Fibroblast of mammary gland (primary cell): ENCODE results near the gene SUCLG2.

Source experiments
- DNase-seq: peaks from one replicate; pipeline ENCODE4 v3.0.0-alpha.2; 2010; ENCODE audit warnings: low read depth
- H3K4me3 ChIP-seq: 2 replicates; pipeline ENCODE4 v1.5.1; 2011; ENCODE audit warnings: low read depth, mild to moderate bottlenecking, low read length, moderate library complexity; ENCODE audit not compliant: control insufficient read depth
- TF ChIP-seq, protein P1 (sequence below): conservative IDR thresholded peaks from 2 replicates; pipeline ENCODE4 v1.5.1; 2011; ENCODE audit warnings: low read depth, low read length, inconsistent platforms; ENCODE audit not compliant: control insufficient read depth, insufficient read depth

The SUCLG2 gene

DNA sequence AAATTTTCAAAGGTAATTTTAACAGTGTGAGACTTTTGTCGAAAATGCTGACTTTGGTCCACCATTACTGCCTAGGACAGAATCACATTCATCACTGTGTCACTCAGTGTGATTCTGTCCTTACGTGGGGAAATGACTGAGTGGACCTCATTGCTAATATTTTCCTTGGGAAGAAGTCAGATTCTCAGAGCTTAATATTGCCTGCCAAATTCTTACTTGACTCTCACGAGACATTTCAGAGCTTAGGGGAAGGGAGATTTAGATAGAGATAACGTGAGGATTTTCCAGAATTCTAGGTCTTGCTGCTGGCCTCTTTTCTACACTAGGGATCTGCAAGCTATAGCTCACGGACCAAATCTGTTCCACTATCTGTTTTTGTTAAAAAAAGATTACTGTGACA is 270.4 kb downstream of the SUCLG2 start:
- DNase-seq, result no peak
- TF ChIP-seq, protein P1, sequence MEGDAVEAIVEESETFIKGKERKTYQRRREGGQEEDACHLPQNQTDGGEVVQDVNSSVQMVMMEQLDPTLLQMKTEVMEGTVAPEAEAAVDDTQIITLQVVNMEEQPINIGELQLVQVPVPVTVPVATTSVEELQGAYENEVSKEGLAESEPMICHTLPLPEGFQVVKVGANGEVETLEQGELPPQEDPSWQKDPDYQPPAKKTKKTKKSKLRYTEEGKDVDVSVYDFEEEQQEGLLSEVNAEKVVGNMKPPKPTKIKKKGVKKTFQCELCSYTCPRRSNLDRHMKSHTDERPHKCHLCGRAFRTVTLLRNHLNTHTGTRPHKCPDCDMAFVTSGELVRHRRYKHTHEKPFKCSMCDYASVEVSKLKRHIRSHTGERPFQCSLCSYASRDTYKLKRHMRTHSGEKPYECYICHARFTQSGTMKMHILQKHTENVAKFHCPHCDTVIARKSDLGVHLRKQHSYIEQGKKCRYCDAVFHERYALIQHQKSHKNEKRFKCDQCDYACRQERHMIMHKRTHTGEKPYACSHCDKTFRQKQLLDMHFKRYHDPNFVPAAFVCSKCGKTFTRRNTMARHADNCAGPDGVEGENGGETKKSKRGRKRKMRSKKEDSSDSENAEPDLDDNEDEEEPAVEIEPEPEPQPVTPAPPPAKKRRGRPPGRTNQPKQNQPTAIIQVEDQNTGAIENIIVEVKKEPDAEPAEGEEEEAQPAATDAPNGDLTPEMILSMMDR, result no peak
- H3K4me3 ChIP-seq, result no peak overlapping the region

DNA sequence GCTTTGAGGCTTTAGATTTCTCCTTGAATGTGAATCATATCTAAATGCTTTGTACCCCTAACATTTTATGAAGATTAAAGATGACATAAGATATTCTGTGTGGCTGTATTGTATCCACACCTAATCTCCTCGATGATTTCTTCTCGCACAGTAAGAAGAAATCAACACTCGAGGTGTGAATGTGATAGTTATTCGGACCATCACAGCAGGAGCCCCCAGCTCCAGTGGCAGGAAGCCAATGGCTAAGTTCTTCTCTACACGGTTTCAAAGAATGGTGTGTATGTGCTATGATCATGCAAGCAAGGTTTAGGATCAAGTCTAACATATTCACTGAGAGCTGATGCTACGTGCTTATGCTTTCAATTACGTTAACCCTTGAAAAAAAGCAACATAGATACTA is 271.0 kb downstream of the SUCLG2 start:
- TF ChIP-seq, protein P1, result no peak
- no peak for DNase-seq
- H3K4me3 ChIP-seq, result no peak overlapping the region

DNA sequence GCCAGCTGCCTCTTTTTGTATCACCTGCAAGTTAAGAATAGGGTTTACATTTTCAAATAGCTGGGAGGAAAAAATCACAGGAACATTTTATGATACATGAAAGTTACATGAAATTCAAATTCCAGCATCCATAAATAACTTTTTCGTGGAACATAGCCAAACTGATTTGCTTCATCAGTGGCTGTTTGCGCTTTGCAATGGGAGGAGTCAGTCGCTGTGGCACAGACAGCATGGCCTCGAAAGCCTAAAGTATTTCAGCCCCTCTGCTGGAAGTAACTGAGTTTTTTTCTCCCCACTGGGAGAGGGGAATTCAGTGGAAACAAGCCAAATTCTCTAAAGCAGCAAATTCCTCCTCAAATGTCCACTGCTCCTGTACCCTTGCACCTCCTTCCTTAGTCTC is 271.9 kb downstream of the SUCLG2 start:
- DNase-seq, result no peak
- TF ChIP-seq, protein P1, result no peak
- no peak overlapping the region for H3K4me3 ChIP-seq

DNA sequence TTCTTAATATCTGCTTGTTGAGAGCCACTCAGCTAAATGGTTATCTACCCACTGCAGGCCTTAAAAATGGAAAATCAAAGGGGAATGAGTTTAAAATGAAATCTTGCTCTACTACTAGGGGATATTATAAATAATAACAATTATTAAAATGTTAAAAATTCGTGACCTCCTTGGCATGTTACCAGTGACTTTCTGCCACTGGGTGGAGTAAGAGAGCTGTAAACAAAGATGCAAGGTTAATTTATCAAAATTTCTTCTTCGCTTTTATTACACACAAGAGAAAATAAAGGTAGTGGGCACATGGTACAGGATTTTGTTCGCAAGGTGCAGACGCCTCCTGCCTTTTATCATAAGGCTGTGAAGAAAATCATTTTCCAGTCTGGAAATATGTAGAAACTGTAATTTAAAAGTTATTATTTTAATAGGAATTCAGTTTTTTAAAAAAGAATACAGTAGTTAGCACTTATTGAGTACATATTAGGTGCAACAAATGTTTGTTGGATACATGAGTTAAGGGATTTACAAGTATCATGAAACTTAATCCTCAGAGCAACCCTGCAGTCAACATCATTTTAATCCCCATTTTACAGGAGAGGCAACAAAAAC is 272.6 kb downstream of the SUCLG2 start:
- H3K4me3 ChIP-seq, result no peak overlapping the region
- DNase-seq, result peak; percentile 46
- TF ChIP-seq, protein P1, result peak; percentile 72

DNA sequence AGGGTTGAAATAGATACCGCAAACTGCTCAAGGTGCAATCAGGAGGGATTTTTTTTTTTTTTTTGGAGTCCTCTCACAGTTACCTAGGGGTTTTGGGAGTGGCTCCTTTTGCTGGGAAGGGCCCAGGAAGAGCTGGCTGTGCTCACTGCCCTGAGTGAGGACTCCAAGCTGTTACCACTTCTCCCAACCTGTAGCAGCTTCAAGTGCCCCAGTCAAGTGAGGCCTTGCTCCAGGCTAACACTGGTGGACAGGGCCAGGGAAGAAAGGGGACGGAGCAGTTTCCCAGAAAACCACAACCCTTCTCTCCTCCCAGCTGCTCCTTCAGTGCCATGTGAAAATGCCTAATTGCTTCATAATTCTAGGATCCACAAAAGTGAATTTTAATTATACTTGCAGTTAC is 274.3 kb downstream of the SUCLG2 start:
- no peak for DNase-seq
- TF ChIP-seq, protein P1, result no peak
- H3K4me3 ChIP-seq, result no peak overlapping the region

DNA sequence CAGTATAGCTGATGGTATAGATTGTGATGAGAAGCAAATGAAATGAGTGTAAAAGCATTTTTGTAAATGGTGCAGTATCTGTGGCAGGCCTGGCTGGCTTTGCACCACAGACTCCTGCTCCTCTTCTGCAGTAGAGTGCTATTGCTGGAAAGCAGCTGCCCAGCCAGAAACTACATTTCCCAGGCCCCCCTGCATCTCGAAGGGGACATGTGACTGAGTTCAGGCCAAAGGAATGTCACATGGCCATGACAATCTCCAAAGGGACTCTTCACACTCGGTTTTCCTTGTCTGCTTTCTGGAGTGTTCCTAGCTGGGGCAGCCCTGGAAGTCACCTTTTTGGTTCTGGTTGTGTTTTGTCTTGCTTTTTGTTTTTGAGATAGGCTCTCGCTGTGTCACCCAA is 277.1 kb downstream of the SUCLG2 start:
- TF ChIP-seq, protein P1, result no peak
- H3K4me3 ChIP-seq, result no peak overlapping the region
- DNase-seq, result no peak

DNA sequence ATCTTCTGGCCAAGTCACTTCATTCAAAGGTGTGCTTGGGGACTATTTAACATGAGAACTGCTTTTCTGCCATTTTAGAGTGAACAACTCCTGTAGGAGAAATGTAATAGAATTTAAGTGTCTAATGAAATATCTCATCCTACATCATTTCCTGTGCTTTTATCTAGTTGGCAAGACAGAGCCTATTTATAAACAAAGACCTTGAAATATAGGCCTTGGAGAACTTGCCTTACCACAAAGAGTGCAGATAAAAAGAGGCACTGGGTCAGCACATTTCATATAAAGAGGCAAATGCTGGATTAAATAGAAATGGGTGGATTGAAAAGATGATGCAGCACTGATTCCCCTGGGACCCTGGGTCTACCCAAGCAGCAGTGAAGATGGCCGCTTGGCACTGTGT is 278.0 kb downstream of the SUCLG2 start:
- TF ChIP-seq, protein P1, result no peak
- no peak overlapping the region for H3K4me3 ChIP-seq
- DNase-seq, result no peak
